T-helper 2 cell (primary cell): ENCODE data around the gene C10orf90.
A peak's percentile ranks its signal among the peaks of the same experiment; 100 is the strongest.

Experiments used
- DNase-seq, 5 experiments: peaks; one replicate each; pipeline versions ENCODE4 v3.0.0 to v3.0.0-alpha.2; 2012 to 2022

C10orf90 gene

DNA sequence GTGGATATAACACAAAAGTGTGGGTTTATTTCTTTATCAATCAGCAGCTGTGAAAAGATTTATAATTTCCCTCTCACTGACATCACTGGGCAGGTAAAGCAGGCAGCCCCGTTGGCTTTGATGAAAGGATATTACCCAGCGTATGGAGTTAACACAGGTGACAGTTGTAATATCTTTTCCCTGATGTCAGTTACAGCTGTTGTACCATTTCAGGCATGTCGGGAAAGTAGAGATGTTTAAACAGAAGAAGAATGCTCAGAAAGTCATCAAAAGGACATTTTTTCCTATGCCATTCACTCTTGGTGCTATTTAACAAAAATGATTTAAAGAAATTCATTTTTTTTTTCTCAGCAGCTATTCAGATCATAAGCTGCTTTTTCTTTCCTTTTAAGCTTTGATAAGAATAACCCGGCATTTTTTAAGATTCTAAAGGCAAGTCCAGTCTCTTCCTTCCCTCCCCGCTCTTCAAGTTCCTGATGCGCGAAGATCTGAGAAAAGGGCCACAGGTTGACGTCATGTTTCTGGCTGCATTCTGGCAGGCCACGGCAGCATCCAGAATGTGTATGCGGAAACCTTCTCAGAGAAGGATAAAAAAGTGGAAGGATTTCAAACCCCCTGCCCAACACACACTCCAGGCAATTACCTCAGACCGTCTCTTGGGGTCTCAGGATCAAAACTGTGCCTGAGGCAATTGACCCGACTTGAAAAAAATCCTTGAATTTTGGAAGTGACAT, 249.8 kb downstream of the C10orf90 start:
- DNase-seq: no peak

DNA sequence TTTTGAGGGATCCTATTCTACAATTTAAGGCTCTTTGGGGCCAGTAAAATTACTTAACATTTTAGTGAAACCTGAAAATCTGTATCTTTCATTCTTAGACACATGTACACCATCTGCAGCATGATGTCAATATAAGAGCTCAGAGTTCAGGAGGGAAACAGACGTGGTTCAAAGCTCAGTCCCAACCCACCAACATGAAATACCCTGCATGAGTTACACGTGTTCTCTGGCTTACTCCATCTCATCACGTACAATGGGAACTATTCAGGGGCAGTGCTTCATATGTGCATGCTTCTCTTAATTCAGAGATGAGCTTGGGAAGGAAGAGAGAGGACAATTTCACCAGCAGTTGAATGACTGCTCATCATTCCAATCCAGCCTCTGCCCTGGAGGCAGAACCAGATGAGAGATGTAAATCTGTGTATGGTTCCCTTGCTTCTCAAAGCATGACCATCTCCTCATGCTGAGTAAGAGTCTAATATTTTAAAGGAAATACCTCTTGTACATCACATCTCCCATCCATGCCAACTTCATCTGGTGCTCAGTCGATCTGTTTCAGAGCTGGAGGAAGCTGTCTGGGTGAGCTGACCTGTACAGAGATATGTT, 253.2 kb downstream of the C10orf90 start:
- no peak for DNase-seq

DNA sequence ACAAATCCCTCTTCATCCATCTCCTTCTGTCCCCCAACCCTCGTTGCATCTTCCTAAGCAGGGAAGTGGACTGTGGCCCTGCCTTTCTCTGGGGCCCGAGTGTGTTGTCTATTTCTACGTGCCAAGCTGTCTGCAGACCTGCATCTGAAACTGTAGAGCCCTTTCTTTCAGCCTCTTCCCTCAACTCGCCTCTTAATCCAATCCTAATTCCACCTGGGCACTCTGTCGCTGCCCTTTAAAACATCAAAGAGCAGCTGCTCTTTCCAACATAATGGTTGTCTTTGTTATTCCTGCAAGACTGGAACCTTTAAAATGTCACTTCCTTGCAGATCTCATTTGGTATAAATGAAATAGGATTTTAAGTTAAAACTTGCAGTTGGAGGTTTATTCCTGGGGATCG, 260.7 kb downstream of the C10orf90 start:
- no peak for DNase-seq

DNA sequence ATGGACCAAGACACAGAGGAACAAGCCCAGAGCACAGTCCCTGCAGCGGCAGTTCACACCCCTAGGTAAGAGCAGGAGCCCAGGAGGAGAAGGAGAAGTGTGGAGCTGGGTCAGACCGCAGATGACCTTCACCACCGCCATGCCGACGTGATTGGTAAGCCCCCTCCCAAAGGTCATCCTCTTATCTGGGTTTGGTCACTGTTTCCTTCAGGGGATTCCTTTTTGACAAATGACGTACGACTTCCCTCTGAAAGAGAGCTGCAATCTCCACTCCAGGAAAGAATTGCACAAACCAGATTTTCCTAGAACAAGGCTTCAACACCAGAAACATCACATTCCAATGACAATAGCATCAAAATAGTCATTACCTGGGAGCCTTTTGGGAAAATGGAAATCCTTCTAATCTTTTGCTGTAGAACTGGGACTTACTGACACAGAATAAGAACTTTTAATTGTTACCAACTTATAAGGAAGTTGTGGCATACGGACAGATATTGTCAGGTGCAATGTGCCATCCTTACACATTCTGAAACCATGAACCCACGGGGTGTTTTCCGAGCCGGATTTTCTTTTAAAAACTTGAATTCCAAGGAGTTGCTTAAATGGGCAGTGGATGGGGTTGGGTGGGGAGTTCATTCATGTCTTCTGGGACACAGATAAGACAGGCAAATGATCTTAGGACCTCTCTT, 261.4 kb downstream of the C10orf90 start:
- no peak for DNase-seq

DNA sequence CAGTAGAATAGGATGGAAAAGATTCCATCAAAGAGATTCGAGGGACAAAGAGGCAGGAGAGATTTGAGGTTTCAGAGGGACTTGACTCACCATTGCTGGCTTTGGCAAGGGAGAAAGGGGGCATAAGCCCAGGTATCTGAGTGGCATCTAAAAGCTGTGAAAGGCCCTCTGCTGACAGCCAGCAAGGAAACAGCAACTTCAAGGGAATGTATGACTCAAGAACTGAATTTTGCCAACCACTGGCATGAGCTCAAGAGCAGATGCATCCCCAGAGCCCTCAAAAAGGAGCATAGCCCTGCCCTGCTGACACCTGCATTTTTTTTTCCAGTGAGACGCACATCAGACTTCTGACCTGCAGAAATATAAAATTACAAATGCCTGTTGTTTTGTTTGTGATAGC, 262.7 kb downstream of the C10orf90 start:
- DNase-seq: no peak

DNA sequence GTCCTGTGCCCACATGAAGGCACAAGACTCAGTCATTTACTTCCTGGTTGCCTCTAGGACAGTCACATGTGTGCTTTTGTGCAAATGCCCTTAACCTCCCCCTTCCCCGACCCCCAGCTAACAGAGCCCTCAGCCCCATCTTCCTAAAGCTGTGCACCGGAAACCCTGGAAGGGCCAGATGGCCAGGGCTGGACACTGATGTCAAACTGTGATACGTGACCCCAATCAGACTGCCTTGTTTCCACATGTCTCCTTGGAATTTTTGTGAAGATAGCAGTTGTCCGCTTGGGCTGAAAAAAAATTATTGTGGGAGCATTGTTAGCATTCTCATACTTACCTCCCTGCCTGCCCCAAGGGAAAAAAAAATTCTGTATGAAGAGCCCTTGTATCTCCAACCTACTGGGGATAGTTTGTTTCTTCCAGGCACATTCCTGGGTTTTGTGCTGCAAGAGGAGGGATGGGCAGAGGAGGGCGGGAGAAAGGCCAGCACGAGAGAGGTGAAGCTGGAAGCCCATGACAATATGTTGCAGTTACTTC, 265.2 kb downstream of the C10orf90 start:
- DNase-seq: no peak

DNA sequence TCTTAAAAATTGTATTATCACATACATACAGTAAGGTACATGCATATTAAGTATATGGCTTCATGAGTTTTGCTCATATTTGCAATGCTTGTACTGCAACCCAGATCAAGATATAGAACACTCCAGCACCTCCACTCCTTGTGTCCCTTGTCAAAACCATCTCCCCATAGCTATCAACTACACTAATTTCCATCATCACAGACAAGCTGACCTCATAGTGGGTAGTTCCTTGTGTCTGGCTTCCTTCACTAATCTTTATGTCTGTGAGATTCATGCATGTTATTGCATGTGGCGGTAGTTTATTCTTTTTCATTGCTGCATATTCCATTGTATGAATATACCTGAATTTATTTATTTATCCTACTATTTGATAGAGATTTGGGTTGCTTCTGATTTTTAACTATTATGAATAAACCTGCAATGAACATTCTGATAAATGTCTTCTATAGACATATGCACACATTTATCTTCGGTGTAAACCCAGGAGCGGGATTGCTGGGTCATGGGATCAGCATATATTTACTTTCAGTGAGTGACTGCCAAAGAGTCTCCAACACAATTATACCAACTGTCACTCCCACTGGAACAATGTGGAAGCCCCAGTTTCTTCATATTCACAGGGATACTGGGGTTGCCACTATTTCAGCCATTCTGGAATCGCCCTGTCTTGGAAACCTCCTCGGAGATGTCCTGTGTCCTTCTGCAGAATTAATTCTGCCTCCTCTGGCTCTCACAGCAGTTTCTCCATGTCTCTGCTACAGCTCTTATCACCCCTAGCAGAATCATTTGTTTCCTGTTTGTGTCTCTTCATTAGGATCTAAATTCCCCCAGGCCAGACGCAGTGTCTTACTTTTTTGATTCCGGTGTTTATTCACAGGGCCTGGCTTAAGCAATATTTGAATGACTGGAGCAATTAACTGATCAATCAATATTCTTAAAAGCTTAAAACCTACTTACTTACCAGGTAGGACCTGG, 267.5 kb downstream of the C10orf90 start:
- no peak for DNase-seq

DNA sequence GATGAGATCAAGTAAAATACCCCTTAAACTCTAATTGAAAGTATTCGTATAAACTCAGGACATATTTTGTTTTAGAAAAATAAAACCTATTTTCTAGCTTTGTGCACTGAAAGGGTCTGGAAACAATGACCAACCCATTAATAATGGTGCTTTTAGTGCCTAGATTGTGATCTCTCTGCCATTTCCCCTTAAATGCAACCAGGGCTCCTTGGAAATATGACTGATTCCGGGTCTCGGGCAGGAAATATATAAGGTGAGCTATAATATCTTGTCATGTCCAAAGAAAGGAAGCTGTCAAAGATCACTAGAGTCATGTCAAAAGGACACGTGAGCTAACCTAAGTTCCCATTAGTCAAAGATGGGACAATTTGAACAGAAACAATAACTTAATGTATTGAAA, 269.9 kb downstream of the C10orf90 start:
- no peak for DNase-seq

DNA sequence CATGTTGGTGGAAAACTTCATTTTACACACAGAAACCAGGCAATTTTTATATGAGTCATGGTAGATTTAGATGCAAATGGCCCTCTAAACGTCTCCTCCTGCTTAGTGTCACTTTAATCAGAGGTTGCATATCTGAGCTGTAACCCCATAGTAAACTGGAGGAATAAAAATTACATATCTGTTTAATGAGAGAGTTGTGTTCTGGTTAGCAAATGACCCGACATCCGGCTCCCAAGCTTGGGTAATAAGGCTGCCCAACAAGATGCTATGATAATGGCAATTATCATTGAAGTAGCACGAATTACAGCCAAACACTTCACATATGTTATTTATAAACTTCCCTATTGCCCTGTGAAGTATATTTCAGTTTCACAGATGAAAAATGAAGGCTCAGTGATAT, 271.6 kb downstream of the C10orf90 start:
- DNase-seq: no peak

DNA sequence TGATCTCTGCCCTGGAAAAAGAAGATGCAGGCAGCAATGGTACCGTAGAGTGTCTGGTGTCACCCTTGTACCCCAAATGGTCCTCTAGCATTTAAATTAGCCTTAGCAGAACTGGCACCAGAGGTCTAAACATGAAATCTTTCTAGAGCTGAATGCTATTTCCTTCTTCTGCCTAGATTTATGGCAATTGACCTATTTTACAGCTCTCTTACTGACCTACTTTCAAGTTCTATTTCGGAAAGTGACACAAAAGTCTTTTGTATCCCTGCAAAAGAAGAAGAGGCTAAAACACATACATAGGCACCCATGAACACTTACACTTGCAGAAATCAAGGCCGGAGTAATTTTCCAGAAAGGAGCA, 272.1 kb downstream of the C10orf90 start:
- DNase-seq: no peak

DNA sequence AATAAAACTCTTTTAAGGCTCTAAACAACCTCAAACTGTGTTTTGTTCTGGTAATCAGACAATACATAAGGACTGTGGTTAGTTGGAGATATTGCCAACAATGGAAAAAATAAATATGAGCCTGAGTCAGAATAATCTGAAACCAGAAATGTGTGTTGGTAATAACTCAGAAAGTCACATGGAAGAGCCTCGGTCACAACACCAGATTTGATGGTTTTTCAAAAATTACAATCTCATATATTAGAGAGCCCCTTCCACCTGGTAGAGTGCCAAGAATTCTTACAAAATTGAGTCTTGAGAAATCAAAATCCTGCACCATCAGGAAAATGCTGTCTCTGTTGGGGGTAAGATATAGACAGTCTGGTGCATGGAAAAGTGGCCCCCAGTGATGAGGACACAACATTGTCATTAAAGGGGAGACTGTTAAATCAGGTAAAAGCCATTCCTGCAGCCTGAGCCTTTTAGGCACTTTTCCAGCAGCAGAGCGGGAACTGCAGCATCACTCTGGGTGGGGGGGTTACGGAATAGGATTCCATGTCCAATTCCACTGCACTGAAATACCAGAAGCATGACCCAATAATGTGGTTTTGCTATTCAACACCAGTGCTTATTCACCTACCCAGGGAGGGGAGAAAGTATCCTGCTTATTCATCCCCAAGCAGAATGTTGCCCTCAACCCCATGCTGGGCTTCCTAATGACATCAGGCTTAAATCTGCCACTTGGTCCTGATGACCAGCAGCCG, 272.7 kb downstream of the C10orf90 start:
- no peak for DNase-seq

DNA sequence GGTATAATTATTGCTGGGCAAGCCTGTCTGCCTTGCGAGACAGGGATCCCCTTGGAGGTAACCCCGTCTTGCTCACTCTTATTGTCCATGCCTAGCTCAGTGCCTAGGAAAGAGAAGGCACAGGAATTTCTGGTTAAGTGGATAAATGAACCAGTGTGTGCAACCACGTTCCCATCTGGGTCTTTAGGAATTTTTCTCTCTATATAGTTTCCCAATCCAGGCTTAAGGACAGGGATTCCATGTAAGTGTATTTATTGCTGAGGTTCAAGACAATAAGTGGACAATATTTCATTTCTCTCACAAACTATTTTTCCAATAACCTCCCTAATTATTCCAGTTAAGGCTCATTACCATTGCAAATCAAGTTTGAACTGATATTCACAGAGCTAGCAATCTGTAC, 273.3 kb downstream of the C10orf90 start:
- no peak for DNase-seq

DNA sequence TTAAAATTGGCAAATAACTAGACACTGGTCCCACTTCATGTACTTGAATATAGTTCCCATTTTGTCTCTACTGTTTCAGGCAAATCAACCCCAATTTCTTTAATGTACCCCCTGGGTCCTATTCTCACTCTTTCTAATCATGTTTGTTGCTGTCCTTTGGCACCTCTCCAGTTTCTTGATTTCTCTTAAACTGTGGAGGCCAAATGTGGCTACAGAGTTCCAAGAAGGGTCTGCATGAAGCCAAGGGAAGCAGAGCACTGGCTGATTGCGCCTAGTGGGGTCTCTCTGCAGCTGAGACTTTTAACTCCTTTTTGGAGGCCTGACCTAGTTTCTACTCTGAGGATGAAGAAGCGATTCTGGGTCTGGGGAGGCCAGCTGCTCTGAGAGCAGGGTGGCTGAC, 275.5 kb downstream of the C10orf90 start:
- no peak for DNase-seq

DNA sequence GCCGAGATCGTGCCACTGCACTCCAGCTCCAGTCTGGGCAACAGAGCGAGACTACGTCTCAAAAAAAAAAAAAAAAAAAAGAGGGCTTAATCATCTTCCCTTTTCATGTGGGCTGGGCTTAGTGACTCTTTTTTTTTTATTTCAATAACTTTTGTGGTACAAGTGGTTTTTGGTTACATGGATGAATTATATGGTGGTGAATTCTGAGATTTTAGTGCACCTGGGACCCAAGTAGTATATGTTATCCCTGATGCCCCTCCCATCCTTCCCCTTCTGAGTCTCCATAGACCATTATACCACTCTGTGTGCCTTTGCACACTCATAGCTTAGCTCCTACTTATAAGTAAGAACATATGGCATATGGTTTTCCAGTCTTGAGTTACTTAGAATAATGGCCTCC, 277.4 kb downstream of the C10orf90 start:
- no peak for DNase-seq

DNA sequence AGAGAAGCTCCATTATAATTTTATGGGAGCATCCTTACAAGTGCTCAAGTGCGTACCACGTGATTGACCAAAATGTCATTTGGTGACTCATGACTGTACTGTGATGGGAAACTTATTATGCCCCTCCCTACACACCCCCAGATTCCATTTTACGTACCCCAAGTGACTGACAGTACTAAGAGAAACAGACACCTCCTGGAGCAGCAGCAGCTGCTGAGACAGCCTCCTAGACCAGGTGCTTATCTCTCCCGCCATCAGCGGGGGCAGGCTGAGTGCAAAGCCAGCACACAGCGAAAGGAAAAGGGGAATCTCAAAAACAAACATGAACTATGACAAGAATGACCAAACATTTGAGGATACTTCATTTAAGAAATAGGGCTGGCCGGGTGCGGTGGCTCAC, 278.0 kb downstream of the C10orf90 start:
- no peak for DNase-seq

DNA sequence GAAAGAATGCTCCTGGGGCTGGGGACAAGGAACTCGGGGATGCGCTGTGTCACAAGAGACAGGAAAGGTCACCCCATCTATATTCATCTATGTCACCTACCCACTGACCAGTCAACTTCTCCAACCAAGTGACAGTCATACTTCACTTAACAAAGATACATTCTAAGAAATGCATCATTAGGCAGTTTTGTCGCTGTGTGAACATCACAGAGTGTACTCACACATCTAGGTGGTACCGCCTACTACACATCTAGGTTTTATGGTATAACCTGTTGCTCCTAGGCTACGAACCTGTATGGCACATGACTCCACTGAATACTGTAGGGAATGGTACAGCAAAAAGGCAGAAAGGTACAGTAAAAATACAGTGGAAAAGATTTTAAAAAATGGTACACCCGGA, 278.4 kb downstream of the C10orf90 start:
- DNase-seq: no peak

DNA sequence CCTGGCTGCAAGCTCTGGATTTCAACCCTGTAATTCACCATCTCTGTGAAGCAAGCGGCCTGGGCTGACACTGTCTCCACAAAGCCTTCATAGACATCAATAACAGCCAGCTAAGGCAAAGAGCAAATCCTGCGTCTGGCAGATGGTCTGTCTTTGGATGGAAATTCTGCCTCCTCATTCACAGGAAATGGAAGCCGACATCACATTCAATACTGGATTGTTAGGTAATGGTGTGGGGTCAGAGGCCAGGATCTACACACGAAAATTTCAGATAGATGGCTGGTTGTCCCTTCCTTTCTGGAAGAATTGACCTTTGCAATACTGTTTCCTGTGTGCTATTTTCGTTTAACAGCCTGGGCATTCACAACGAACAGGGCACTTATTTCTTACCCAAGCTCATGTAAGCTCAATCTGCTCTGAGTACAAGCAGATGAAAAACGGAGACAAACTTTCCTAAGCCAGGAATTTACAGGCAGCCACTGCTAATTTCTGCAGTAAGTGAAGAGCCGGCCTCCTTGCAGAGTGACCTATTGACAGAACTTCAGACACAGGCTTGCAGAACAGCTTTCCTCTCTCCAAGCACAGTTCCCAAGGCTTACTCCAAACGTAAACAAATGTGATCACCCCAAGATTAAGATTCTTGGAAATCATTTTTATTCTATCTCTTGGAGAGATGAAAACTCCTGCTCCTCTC, 279.2 kb downstream of the C10orf90 start:
- no peak for DNase-seq

DNA sequence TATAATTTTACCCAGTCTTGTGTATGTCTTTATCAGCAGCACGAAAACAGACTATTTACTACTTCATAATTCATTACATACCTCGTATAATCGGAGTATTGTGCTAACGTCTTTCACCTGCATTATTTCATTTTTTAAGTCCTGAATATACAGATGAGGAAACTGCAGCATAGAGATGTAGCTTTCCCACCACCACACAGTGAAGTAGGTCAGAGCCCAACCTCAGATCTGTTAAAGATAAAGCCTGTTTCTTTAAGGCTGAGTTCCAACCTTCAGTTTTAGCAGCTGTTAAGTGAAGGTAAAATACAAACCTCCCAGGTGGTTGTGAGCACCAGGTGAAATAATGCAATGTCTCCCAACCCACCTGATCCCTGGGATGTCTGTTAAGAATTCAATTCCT, 280.2 kb downstream of the C10orf90 start:
- DNase-seq: peak in 1 of 5 experiments; percentile 45

DNA sequence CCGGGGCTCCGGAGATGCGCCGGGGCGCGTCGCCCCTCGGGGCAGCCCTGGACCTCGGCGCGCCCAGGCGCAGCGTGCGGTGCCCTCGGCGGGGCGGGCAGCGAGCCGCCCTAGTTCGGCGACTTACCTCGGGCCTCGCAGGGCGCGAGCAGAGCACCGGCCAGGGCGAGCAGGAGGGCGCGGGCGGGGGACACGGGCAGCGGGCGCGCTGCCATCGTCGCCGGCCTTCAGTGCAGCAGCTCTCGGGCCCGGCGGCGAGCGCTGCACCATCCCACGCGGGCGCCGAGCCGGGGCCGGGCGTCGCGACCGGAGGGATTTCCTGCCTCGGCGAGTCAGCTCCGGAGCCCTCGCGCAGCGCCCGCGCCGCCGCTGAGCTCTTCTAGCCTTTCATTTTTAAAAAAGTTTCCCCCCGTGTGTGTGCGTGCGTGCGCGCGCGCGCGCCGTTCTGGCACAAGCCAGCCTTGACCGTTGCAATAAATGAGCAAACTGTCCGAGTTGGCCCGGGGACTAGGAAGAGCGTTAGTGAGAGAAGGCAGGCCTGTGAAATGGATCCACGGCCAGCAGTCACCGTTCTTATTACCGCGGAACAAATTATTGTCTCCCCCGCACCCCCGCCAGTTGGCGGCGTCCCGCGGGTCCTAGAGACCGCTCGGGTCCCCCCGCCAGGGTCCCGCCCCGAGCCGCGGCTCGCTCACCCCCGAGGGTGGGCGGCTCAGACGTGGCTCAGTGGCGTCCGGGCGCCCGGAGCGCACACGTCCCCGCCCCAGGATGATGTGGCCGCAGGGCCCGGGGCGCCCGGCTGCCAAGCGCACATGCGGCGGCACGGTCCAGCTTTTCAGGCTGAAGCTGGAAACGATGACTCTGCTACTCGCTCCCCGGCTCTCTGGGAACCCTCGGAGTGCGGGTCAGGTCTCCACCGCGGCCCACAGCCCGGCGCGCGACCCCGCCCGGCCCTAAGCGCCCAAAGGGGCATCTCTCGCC, 282.3 kb downstream of the C10orf90 start, which contains the start of gene ADAM12:
TSS of gene ADAM12 (minus strand) at position 547 of the 981 bp plus-strand sequence. CDS start at position 215, 332 bp downstream.
- DNase-seq: peak in 2 of 5 experiments; percentile 22 to 38
